GM18508 (cell line): ENCODE data around the gene POLR1D.

Source experiments
- ATAC-seq: cut with Tn5 transposase; IDR thresholded peaks from one replicate; pipeline ENCODE4 v1.9.1; 2021; ENCODE audit warnings: moderate number of reproducible peaks; ENCODE audit not compliant: insufficient read depth, unreplicated experiment

POLR1D gene

GRCh38 chr13:27666951-27667350 lies 45.3 kb downstream of the POLR1D start:
- ATAC-seq, result no peak

- no peak for ATAC-seq
Observed at GRCh38 chr13:27667946-27668345, 46.3 kb downstream of the POLR1D start.

GRCh38 chr13:27670861-27671260 lies 49.2 kb downstream of the POLR1D start:
- ATAC-seq, result no peak

- no peak for ATAC-seq
Observed at GRCh38 chr13:27672025-27672424, 50.3 kb downstream of the POLR1D start.
